A204.1 (cell line): ENCODE data around the gene NPC2.

Experiments
- FAIRE-seq: peaks from 2 replicates; lab custom pipeline; 2012; peaks lifted over from hg19 to GRCh38; lab: Jason Lieb, UNC

Gene NPC2

GRCh38 chr14:74518221-74518620 lies 25.1 kb upstream of the NPC2 start:
- no peak for FAIRE-seq

GRCh38 chr14:74517731-74518130 lies 24.6 kb upstream of the NPC2 start:
- no peak for FAIRE-seq

GRCh38 chr14:74516451-74517160 lies 23.5 kb upstream of the NPC2 start:
- no peak for FAIRE-seq

- no peak for FAIRE-seq
These were observed 22.8 kb upstream of the NPC2 start for GRCh38 chr14:74515891-74516412.

- no peak for FAIRE-seq
These were observed 21.4 kb upstream of the NPC2 start for GRCh38 chr14:74514471-74514941.

- FAIRE-seq, result no peak
These were observed 19.1 kb upstream of the NPC2 start for GRCh38 chr14:74511966-74512830.

- no peak for FAIRE-seq
These were observed 17.9 kb upstream of the NPC2 start for GRCh38 chr14:74510959-74511409.

GRCh38 chr14:74510223-74510931 lies 17.3 kb upstream of the NPC2 start:
- FAIRE-seq, result no peak

GRCh38 chr14:74509587-74510222 lies 16.6 kb upstream of the NPC2 start:
- no peak for FAIRE-seq

- FAIRE-seq, result no peak
These were observed 15.8 kb upstream of the NPC2 start for GRCh38 chr14:74508844-74509428.

- FAIRE-seq, result no peak
These were observed 15.2 kb upstream of the NPC2 start for GRCh38 chr14:74508292-74508731.

- no peak for FAIRE-seq
These were observed 14.7 kb upstream of the NPC2 start for GRCh38 chr14:74507840-74508239.

- FAIRE-seq, result no peak
These were observed 14.0 kb upstream of the NPC2 start for GRCh38 chr14:74507085-74507484.

GRCh38 chr14:74506411-74506851 lies 13.3 kb upstream of the NPC2 start:
- FAIRE-seq, result no peak

GRCh38 chr14:74505831-74506230 lies 12.7 kb upstream of the NPC2 start:
- no peak for FAIRE-seq

GRCh38 chr14:74504874-74505720 lies 12.0 kb upstream of the NPC2 start:
- no peak for FAIRE-seq

- FAIRE-seq, result no peak
These were observed 11.3 kb upstream of the NPC2 start for GRCh38 chr14:74504412-74504811.

- no peak for FAIRE-seq
These were observed 10.8 kb upstream of the NPC2 start for GRCh38 chr14:74503938-74504335.

GRCh38 chr14:74503291-74503937 lies 10.3 kb upstream of the NPC2 start:
- FAIRE-seq, result no peak
